ENCODE results near the gene SLC39A11.
"Not testable (repeated sequence)": the region's sequence is repeated elsewhere in the genome, so short reads cannot be mapped to it uniquely, and the experiment has no call there.

The SLC39A11 gene

GRCh38 chr17:73013816-73014663, 78.4 kb downstream of the SLC39A11 start:
- DNase-seq, result no peak

- no peak for DNase-seq
Measured at GRCh38 chr17:73013301-73013700, 79.2 kb downstream of the SLC39A11 start.

GRCh38 chr17:73011016-73011486, 81.4 kb downstream of the SLC39A11 start:
- no peak for DNase-seq

- DNase-seq, result no peak
Measured at GRCh38 chr17:73010414-73010813, 82.1 kb downstream of the SLC39A11 start.

- DNase-seq, result peak in 6 of 58 donors; percentile 4 to 17 (median 8)
Measured at GRCh38 chr17:73007407-73007806, 85.1 kb downstream of the SLC39A11 start.

- DNase-seq, result no peak
Measured at GRCh38 chr17:73005360-73005759, 87.1 kb downstream of the SLC39A11 start.

- DNase-seq, result no peak
Measured at GRCh38 chr17:73003487-73003886, 89.0 kb downstream of the SLC39A11 start.

- no peak for DNase-seq
Measured at GRCh38 chr17:73000832-73001231, 91.7 kb downstream of the SLC39A11 start.

- DNase-seq, result not testable (repeated sequence)
Measured at GRCh38 chr17:72999474-72999873, 93.0 kb downstream of the SLC39A11 start.

GRCh38 chr17:72998343-72998742, 94.1 kb downstream of the SLC39A11 start:
- no peak for DNase-seq

- no peak for DNase-seq
Measured at GRCh38 chr17:72997559-72997958, 94.9 kb downstream of the SLC39A11 start.

GRCh38 chr17:72996791-72997190, 95.7 kb downstream of the SLC39A11 start:
- DNase-seq, result no peak

- no peak for DNase-seq
Measured at GRCh38 chr17:72995008-72995656, 97.4 kb downstream of the SLC39A11 start.

GRCh38 chr17:72992783-72993467, 99.6 kb downstream of the SLC39A11 start:
- DNase-seq, result not testable (repeated sequence)

- DNase-seq, result no peak
Measured at GRCh38 chr17:72991651-72992050, 100.8 kb downstream of the SLC39A11 start.

GRCh38 chr17:72989074-72989610, 103.3 kb downstream of the SLC39A11 start:
- peak in 2 of 58 donors; percentile 12 to 29 for DNase-seq

GRCh38 chr17:72988451-72988850, 104.0 kb downstream of the SLC39A11 start:
- DNase-seq, result no peak

GRCh38 chr17:72987166-72987565, 105.3 kb downstream of the SLC39A11 start:
- no peak for DNase-seq

GRCh38 chr17:72985882-72986720, 106.4 kb downstream of the SLC39A11 start:
- peak in 46 of 58 donors; percentile 13 to 76 (median 46) for DNase-seq

GRCh38 chr17:72984926-72985325, 107.6 kb downstream of the SLC39A11 start:
- no peak for DNase-seq
